ENCODE results near the gene PAWR.

DNA sequence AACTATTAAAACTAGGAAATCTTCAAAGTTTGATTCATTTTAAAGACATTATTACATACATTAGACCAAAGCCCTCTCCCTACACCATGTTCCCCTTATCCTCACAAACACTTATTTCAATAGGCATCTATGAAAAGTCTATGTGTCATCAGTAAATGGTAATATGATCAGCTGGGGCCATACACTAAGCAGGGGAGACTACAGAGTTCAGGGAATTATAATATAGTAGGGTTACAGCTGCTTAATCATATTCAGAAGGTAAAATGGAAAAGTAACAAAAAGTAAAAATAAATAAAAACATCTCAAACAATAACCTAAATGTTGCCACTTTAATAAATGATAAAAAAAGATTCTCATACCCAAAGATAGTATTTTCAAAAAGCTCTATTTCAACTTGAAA lies 29.1 kb downstream of the PAWR start:
- TF ChIP-seq ZBTB7A (IDR thresholded peaks at IDR 0.05; ENCODE audit: low read depth) (no peak), TAF1 (IDR thresholded peaks at IDR 0.05; ENCODE audit: low read depth) (no peak), FOXM1 (IDR thresholded peaks at IDR 0.05; ENCODE audit: borderline replicate concordance, low read depth) (no peak), YY1 (IDR thresholded peaks at IDR 0.05; ENCODE audit: low read depth) (no peak), EP300 (IDR thresholded peaks at IDR 0.05; ENCODE audit: borderline replicate concordance) (no peak), CREB1 (IDR thresholded peaks at IDR 0.05; ENCODE audit: low read depth) (no peak), EGR1 (IDR thresholded peaks at IDR 0.05) (no peak)
- TF ChIP-seq, protein P1, sequence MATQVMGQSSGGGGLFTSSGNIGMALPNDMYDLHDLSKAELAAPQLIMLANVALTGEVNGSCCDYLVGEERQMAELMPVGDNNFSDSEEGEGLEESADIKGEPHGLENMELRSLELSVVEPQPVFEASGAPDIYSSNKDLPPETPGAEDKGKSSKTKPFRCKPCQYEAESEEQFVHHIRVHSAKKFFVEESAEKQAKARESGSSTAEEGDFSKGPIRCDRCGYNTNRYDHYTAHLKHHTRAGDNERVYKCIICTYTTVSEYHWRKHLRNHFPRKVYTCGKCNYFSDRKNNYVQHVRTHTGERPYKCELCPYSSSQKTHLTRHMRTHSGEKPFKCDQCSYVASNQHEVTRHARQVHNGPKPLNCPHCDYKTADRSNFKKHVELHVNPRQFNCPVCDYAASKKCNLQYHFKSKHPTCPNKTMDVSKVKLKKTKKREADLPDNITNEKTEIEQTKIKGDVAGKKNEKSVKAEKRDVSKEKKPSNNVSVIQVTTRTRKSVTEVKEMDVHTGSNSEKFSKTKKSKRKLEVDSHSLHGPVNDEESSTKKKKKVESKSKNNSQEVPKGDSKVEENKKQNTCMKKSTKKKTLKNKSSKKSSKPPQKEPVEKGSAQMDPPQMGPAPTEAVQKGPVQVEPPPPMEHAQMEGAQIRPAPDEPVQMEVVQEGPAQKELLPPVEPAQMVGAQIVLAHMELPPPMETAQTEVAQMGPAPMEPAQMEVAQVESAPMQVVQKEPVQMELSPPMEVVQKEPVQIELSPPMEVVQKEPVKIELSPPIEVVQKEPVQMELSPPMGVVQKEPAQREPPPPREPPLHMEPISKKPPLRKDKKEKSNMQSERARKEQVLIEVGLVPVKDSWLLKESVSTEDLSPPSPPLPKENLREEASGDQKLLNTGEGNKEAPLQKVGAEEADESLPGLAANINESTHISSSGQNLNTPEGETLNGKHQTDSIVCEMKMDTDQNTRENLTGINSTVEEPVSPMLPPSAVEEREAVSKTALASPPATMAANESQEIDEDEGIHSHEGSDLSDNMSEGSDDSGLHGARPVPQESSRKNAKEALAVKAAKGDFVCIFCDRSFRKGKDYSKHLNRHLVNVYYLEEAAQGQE (IDR thresholded peaks at IDR 0.05; ENCODE audit: low read depth), result no peak
- TF ChIP-seq, protein P2, sequence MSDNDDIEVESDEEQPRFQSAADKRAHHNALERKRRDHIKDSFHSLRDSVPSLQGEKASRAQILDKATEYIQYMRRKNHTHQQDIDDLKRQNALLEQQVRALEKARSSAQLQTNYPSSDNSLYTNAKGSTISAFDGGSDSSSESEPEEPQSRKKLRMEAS (IDR thresholded peaks at IDR 0.05), result no peak
- TF ChIP-seq, protein P3, sequence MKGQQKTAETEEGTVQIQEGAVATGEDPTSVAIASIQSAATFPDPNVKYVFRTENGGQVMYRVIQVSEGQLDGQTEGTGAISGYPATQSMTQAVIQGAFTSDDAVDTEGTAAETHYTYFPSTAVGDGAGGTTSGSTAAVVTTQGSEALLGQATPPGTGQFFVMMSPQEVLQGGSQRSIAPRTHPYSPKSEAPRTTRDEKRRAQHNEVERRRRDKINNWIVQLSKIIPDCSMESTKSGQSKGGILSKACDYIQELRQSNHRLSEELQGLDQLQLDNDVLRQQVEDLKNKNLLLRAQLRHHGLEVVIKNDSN (IDR thresholded peaks at IDR 0.05), result no peak
